C4-2B (cell line): ENCODE data around the gene ATP8B3.

Source experiments
- H3K27ac ChIP-seq: fragments of 450-650 bp; 2 replicates; pipeline ENCODE4 v1.5.1; 2017
- CTCF ChIP-seq: fragments of 450-650 bp; conservative IDR thresholded peaks from 2 replicates; pipeline ENCODE4 v1.5.1; 2017; ENCODE audit warnings: mild to moderate bottlenecking
- ZFX ChIP-seq: fragments of 450-650 bp; IDR thresholded peaks from 2 replicates; pipeline ENCODE4 v1.6.1; 2017

Gene ATP8B3

GRCh38 chr19:1746401-1747284, 65.4 kb downstream of the ATP8B3 start:
- TF ChIP-seq CTCF: no peak
- TF ChIP-seq ZFX: no peak
- no peak overlapping the region for H3K27ac ChIP-seq

GRCh38 chr19:1745589-1746031, 66.5 kb downstream of the ATP8B3 start:
- TF ChIP-seq CTCF (no peak), ZFX (no peak)
- H3K27ac ChIP-seq: no peak overlapping the region

GRCh38 chr19:1744822-1745563, 67.1 kb downstream of the ATP8B3 start:
- no peak overlapping the region for H3K27ac ChIP-seq
- no peak for TF ChIP-seq ZFX
- no peak for TF ChIP-seq CTCF

DNA sequence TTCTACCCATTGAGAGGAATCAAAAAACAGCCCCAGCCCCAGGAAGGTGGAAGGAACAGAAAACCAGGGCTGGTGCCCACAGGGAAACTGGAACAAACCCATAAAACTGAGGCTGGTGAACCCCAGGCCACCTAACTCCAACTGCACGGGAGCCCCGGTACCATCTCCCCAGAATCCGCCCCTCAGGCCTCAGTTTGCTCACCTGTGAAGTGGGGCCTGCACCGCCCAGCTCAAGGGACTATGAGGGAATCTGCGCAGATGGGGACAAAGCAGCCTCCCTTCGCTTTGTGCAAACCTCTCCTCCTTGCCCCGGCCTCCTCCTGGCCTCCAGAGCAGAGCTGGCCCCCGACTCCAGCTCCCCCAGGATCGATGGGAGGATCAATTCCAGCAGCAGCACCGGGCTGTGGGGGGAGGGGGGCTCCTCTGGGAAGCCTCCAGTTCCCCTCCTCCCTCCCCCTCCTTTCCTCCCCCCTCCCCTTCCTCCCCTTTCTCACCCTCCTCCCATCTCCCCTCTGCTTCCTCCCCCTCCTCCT, 67.9 kb downstream of the ATP8B3 start:
- no peak for TF ChIP-seq ZFX
- no peak for TF ChIP-seq CTCF
- H3K27ac ChIP-seq: no peak overlapping the region

DNA sequence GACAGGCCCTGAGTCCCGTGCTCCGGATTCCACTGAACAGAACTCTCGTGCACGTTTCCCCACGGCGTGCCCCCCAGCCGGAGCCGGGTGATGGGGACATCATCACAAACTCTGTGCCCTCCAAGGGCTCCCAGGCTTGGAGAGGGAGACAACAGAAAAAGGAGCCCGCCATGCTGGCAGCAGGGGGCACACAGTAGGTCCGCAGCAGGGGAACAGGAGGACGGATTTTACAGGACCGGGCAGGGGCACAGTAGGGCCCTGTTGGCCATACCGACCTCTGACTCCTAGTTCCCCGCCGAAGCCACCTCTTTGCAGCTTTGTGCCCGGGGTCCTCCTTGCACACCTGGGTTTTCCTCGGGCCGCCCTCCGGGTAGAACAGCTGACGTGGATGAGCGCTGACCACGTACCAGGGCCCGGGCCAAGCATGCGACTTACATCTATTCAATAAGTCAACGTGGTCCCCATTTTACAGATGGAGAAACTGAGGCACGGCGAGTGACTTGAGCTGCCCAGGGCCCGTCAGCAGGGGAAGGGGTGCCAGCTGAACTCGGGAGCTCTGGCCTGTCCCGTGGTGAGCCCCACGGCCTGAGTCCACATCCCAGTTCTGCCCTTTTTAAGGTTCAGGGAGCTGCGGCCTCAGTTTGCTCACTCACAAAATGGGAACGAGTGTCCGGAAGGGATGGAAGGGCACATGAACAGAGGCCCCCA, 68.9 kb downstream of the ATP8B3 start:
- TF ChIP-seq CTCF (no peak), ZFX (no peak)
- H3K27ac ChIP-seq: no peak overlapping the region

GRCh38 chr19:1739960-1740629, 72.0 kb downstream of the ATP8B3 start:
- TF ChIP-seq ZFX: no peak
- no peak for TF ChIP-seq CTCF
- no peak overlapping the region for H3K27ac ChIP-seq
